GM19238 (cell line): ENCODE measurements around the gene NUTF2.

Experiments
- DNase-seq: peaks from one replicate; pipeline ENCODE4 v3.0.0; 2011; ENCODE audit warnings: low spot score; ENCODE audit not compliant: insufficient read length

NUTF2 gene

DNA sequence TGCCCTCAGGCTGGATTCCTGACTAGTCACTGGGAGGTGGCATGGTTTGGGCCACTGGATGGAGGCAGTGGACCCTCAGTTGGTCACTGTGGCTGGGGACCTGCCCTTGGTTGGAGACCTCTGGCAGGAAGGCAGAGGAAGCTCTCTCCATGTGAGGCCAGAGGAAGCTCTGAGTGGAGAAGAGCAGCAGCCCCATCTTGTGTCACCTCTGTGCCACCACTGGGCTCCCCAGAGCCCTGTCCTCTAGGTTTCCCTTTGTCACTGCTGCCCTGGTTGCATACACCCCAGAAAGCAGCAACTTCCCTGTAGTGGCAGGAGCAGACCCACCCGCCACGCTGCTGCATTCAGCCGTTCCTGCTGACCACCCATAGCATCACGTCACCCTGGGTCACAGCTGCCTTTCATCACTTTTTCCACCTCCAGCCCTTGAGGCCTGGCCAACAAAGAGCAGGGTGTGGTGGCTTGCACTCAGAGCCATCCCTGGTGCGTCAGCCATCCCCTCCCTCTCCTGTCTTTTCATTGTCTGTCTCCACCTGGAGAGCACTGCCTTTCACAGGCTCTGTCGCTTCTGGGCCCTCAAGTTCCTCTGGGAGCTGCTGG is 73.0 kb downstream of the NUTF2 start:
- no peak for DNase-seq
